Esophagus muscularis mucosa (tissue), 4 donors: ENCODE results near the gene EIF4G2. TPM values are rescaled to one million over a fixed set of nuclear protein-coding genes. Genes with fewer than 3 reads are reported as not detected.

Source experiments
- DNase-seq: peaks from one replicate; pipeline ENCODE4 v3.0.0-alpha.2; 2017; ENCODE audit errors: extremely low spot score
- H3K27ac ChIP-seq, 4 donors: fragments of 200-600 bp; sonication (generic); replicated peaks in 1 of 4; 1 replicate in 3 of 4; 2 replicates in 1 of 4; pipeline ENCODE4 v1.5.1; 2016 to 2019; ENCODE audit warnings: mild to moderate bottlenecking in 1 of 4
- H3K27me3 ChIP-seq, 4 donors: fragments of 200-600 bp; sonication (generic); one replicate each; pipeline versions ENCODE4 v1.5.1 to v1.6.0; 2016 to 2019
- H3K36me3 ChIP-seq, 4 donors: fragments of 200-600 bp; sonication (generic); one replicate each; pipeline ENCODE4 v1.5.1; 2016 to 2019
- H3K4me1 ChIP-seq, 4 donors: fragments of 200-600 bp; sonication (generic); one replicate each; pipeline ENCODE4 v1.5.1; 2016 to 2019
- H3K4me3 ChIP-seq, 4 donors: fragments of 200-600 bp; sonication (generic); 1 replicate in 2 of 4; 2 replicates in 2 of 4; pipeline ENCODE4 v1.5.1; 2016 to 2019; ENCODE audit warnings: mild to moderate bottlenecking in 4 of 4, moderate library complexity in 1 of 4
- H3K9me3 ChIP-seq, 4 donors: fragments of 200-600 bp; sonication (generic); 1 replicate in 3 of 4; 2 replicates in 1 of 4; pipeline ENCODE4 v1.5.1; 2016 to 2019
- CTCF ChIP-seq, 3 experiments: fragments of 200-600 bp in 2 of 3; fragments of 450-650 bp in 1 of 3; sonication (generic) in 2 of 3; IDR thresholded peaks; one replicate each; pipeline ENCODE4 v1.5.1; 2017 to 2019; ENCODE audit warnings: antibody characterized with exemption in 3 of 3, mild to moderate bottlenecking in 2 of 3, moderate library complexity in 1 of 3
- EP300 ChIP-seq: sonication (generic); formaldehyde crosslinking; IDR thresholded peaks from one replicate; pipeline ENCODE4 v1.6.1; 2017; ENCODE audit warnings: antibody characterized with exemption
- POLR2A ChIP-seq: fragments of 450-650 bp; IDR thresholded peaks from one replicate; pipeline ENCODE4 v1.6.1; 2017; ENCODE audit warnings: antibody characterized with exemption, moderate library complexity, mild to moderate bottlenecking, low read depth
- POLR2AphosphoS5 ChIP-seq, 2 donors: sonication (generic); formaldehyde crosslinking; IDR thresholded peaks; one replicate each; pipeline ENCODE4 v1.6.1; 2017; ENCODE audit warnings: antibody characterized with exemption in 2 of 2
- WGBS: methylation state at CpG from one replicate; pipeline ENCODE4 v1.1.5; 2018; 5-methylcytosine and 5-hydroxymethylcytosine counted together
- intact Hi-C: fragments of 100-400 bp; cut with DNase I; formaldehyde crosslinking; loops from one replicate; pipeline ENCODE4 v1.15.1; 2023
- total RNA-seq, 4 donors: library from RNA; depleted of rRNA; stranded (reverse); fragments of >200 nt; gene quantifications; one replicate each; pipeline versions ENCODE4 v1.1.0 to v1.2.1, GENCODE V29; 2016

Gene EIF4G2
- total RNA-seq = 100 to 1,000 TPM; 508 to 734 (median 592) TPM

DNA sequence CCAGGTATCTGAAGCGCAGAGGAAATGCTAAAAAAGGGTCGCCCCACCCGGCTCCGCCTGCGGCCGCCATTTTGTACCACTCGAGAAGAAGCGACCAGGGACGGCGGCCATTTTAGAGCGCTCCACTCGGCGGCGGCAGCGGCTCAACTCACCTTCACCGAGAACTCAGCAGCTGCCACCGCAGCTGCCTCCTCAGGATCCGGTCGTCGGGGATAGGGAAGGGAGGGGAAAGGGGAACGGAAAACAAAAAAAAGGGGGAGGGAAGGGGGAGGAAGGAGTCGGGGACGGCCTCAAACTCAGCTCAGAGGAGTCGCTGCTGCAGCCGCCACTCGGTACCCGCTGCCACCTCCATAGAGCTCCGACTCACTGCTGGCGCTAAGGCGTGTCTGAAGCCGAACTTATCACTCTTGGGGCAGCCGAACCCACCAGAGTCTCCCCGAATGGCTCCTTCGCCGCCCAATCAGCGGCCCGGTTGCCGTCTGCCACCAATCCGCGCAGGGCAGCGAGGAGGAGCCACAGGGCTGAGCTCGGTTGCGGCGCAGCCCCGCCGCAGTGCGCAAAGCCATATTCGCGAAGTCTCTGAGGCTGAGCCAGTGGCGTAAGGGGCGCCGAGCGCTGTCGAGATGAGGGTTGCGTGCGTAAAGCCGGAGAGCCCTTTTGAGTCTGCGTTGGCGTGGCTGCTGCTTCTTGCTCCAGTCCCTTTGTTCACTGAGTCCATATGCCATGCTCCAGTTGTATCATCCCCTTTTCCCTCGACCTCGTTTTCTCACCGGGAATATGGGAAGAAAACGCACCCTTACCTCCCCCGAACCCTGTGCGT, at the start of gene EIF4G2:
Gene EIF4G2 (minus strand): TSS at position 374 of the 820 bp plus-strand sequence.
- no peaks in the 10 kb centered on the region for H3K27me3 ChIP-seq
- intact Hi-C loops = loop anchor here (2.0 kb wide), 2 partner anchors 48 to 122 kb away; no protein-coding TSS in a partner anchor

GRCh38 chr11:10857709-10858438, 49.1 kb upstream of the EIF4G2 start, which contains the start of gene ZBED5:
TSS of gene ZBED5 (minus strand) at chr11:10858053. CDS start at chr11:10854945, 3,108 bp downstream.
- H3K27ac ChIP-seq = peak within 1 kb of the TSS; percentile 91 to 99 (median 94)
- intact Hi-C loops = loop anchor here (2.0 kb wide), 1 partner anchor 49 kb away; the partner anchor contains the start of gene EIF4G2
- DNase-seq = peak; percentile 99
- peaks cover 15 to 32% (median 24%) of the 10 kb centered on the region in 4 donors for H3K36me3 ChIP-seq
- H3K4me1 ChIP-seq = peaks cover 17 to 52% (median 45%) of the 10 kb centered on the region in 4 donors
- H3K4me3 ChIP-seq = peak within 1 kb of the TSS; percentile 67 to 79 (median 78)
- H3K9me3 ChIP-seq = no peaks in the 10 kb centered on the region
- under 1% methylated on average over 37 of the region's 59 CpGs for WGBS
- peak; percentile 96 to 99 for TF ChIP-seq POLR2AphosphoS5 (IDR thresholded peaks at IDR 0.05)
- peak; percentile 81 for TF ChIP-seq POLR2A
- no peak for TF ChIP-seq EP300
- peak in 1 of 3 experiments; percentile 24 for TF ChIP-seq CTCF (IDR thresholded peaks at IDR 0.05)
- H3K27me3 ChIP-seq = no peaks in the 10 kb centered on the region

More for the DNA sequence above, at the start of gene EIF4G2:
- Histone ChIP-seq H3K36me3 (peaks cover 31 to 38% (median 32%) of the 10 kb centered on the region in 4 donors), H3K27ac (peak within 1 kb of the TSS; percentile 88 to 99 (median 99)), H3K4me3 (peak within 1 kb of the TSS; percentile 61 to 96 (median 94)), H3K9me3 (no peaks in the 10 kb centered on the region), H3K4me1 (peaks cover 38 to 45% (median 43%) of the 10 kb centered on the region in 4 donors)
- WGBS = 1% methylated on average over 53 of the region's 65 CpGs
- TF ChIP-seq POLR2A (peak; percentile 98), POLR2AphosphoS5 (IDR thresholded peaks at IDR 0.05) (peak; percentile 98 to 100), EP300 (no peak), CTCF (IDR thresholded peaks at IDR 0.05) (no peak)
- peak; percentile 99 for DNase-seq

- 0% methylated on average over 14 of the region's 14 CpGs for WGBS
- Histone ChIP-seq H3K36me3 (peaks cover 19 to 35% (median 26%) of the 10 kb centered on the region in 4 donors), H3K4me1 (peaks cover 17 to 47% (median 41%) of the 10 kb centered on the region in 4 donors), H3K4me3 (peak overlapping the region; percentile 67 to 79 (median 78)), H3K9me3 (no peaks in the 10 kb centered on the region), H3K27ac (peak overlapping the region; percentile 91 to 99 (median 94)), H3K27me3 (no peaks in the 10 kb centered on the region)
- intact Hi-C loops = loop anchor here (2.0 kb wide), 1 partner anchor 49 kb away; the partner anchor contains the start of gene EIF4G2
- DNase-seq = no peak
- TF ChIP-seq POLR2AphosphoS5 (IDR thresholded peaks at IDR 0.05) (no peak), CTCF (IDR thresholded peaks at IDR 0.05) (no peak), EP300 (no peak), POLR2A (no peak)
These were observed 48.7 kb upstream of the EIF4G2 start for GRCh38 chr11:10857459-10857708.

GRCh38 chr11:10856689-10857458, 48.1 kb upstream of the EIF4G2 start:
- DNase-seq = no peak
- no peak for TF ChIP-seq POLR2A
- no peak for TF ChIP-seq POLR2AphosphoS5 (IDR thresholded peaks at IDR 0.05)
- no peak for TF ChIP-seq CTCF (IDR thresholded peaks at IDR 0.05)
- TF ChIP-seq EP300 = no peak
- H3K4me1 ChIP-seq = peaks cover 17 to 45% (median 40%) of the 10 kb centered on the region in 4 donors
- intact Hi-C loops = loop anchor here (2.0 kb wide), 1 partner anchor 48 kb away; the partner anchor contains the start of gene EIF4G2
- H3K27ac ChIP-seq = peak overlapping the region; percentile 91 to 99 (median 94)
- H3K9me3 ChIP-seq = no peaks in the 10 kb centered on the region
- H3K27me3 ChIP-seq = no peaks in the 10 kb centered on the region
- 3% methylated on average over 17 of the region's 17 CpGs for WGBS
- peak overlapping the region; percentile 67 to 79 (median 78) for H3K4me3 ChIP-seq
- peaks cover 20 to 40% (median 31%) of the 10 kb centered on the region in 4 donors for H3K36me3 ChIP-seq
